ENCODE data around the gene RBPMS2.
"Not testable (repeated sequence)": the region's sequence is repeated elsewhere in the genome, so short reads cannot be mapped to it uniquely, and the experiment has no call there.

Gene RBPMS2

GRCh38 chr15:64775551-64776401, at the start of gene RBPMS2:
Gene RBPMS2, minus strand, starts transcription at chr15:64775589. Its CDS starts 270 bp downstream, at chr15:64775319.
- DNase-seq (ENCODE audit: low read depth in 2 of 2, low spot score in 1 of 2): no peak

DNA sequence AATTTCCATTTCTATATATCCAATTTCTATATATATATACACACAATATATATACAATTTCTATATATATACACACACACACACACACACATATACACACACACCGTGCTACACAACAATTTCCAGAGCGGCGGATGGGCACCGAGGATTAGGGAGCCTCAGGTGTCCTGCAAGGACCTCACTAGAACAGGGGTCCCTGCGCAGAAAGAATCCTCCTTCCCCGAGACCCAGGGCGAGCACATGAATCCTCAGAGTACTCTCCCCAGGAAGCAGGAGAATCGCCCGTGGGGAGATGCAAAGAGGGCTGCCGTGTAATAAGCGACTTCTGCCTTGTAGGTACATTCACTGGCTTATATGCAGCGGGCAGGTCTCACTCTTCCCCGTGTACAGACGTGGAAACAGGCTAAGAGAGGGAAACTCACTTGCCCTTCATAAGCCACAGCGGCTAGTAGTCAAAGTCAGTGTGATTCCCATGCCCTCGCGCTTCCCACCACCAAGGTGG, 49.6 kb upstream of the RBPMS2 start:
- DNase-seq (ENCODE audit: low read depth in 2 of 2, low spot score in 1 of 2): no peak

GRCh38 chr15:64816452-64816851, 41.1 kb upstream of the RBPMS2 start:
- DNase-seq (ENCODE audit: low read depth in 2 of 2, low spot score in 1 of 2): no peak

DNA sequence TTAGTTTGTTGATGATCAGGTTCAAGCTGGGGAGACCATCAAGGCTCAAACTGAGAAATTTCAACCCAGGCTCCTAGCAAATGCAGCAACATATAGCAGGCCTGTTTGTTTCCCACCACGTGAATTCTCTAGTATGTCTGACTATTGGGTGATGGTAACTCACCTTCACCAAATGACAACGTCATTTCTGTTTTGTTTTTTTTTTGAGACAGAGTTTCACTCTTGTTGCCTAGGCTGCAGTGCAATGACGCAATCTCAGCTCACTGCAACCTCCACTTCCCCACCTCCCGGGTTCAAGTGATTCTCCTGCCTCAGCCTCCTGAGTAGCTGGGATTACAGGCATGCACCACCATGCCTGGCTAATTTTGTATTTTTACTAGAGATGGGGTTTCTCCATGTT, 39.6 kb upstream of the RBPMS2 start:
- not testable (repeated sequence) for DNase-seq (ENCODE audit: low read depth in 2 of 2, low spot score in 1 of 2)

GRCh38 chr15:64814283-64814682, 38.9 kb upstream of the RBPMS2 start:
- not testable (repeated sequence) for DNase-seq (ENCODE audit: low read depth in 2 of 2, low spot score in 1 of 2)

- no peak for DNase-seq (ENCODE audit: low read depth in 2 of 2, low spot score in 1 of 2)
These were observed 37.7 kb upstream of the RBPMS2 start for GRCh38 chr15:64813075-64813474.

- DNase-seq (ENCODE audit: low read depth in 2 of 2, low spot score in 1 of 2): no peak
These were observed 35.3 kb upstream of the RBPMS2 start for GRCh38 chr15:64810497-64811326.

GRCh38 chr15:64809649-64810496, 34.5 kb upstream of the RBPMS2 start:
- DNase-seq (ENCODE audit: low read depth in 2 of 2, low spot score in 1 of 2): peak; percentile 32 to 48

DNA sequence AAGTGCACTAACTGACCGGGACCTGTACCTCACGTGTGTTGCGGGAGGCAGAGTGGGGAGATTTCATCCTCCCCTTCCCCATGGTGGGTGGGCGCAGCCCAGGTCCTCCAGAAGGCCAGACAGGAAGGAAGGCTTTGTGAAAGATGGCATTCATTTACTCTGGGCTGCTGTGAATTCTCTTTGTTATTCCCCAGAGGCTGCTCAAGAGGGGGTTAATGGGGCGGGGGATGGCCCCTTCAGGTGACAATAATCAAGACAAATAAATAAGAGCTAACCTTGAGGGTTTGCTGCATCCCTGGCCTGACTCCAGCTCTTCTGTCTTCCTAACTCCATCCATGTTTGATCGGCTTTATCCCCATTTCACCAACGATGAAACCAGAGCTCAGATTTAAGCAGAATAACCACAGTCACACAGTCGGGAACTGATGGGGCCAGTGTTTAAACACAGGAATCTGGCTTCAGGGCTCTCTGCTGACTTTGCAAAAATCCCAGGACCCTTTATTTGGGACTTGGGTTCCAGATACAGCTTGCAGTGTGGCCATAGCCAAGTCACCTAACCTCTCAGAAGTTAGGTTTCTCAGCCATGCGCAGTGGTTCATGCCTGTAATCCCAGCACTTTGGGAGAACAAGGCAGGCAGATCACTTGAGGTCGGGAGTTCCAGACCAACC, 33.5 kb upstream of the RBPMS2 start:
- no peak for DNase-seq (ENCODE audit: low read depth in 2 of 2, low spot score in 1 of 2)

GRCh38 chr15:64807751-64808222, 32.4 kb upstream of the RBPMS2 start:
- no peak for DNase-seq (ENCODE audit: low read depth in 2 of 2, low spot score in 1 of 2)

DNA sequence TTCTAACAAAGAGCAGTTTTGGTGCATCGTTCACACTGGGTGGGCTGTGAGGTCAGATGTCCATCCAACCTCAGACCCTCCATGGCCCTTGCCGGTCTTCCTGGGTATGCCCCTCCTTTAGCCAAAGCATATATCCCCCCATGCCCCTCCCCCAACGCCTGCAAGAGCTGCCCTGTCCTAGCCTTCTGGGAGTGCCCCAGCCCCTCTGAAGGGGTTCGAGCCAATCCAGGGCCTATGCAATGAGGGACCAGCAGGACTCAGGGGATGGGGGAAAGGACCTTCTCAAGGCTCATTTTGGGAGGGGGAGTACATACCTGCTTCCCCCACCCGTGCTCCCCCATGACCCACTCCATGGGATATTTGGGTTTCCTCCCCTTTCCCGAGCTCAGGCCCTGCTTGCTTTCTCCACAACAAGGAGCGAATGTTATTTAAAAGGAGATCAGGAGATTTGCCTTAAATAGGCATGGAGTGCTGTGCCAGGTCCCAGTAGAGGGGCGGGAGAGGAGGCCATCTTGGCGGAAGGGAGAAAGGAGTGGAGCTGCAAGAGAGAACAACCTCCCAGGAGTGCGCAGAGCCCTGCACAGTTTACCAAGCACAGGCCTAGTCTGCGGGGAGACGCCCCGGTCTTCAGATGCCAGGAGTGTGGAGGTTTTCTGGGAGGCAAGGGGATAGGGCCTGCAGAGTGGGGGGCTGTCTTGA, 31.8 kb upstream of the RBPMS2 start:
- no peak for DNase-seq (ENCODE audit: low read depth in 2 of 2, low spot score in 1 of 2)

- DNase-seq (ENCODE audit: low read depth in 2 of 2, low spot score in 1 of 2): no peak
These were observed 31.1 kb upstream of the RBPMS2 start for GRCh38 chr15:64806509-64806908.

- DNase-seq (ENCODE audit: low read depth in 2 of 2, low spot score in 1 of 2): no peak
These were observed 29.2 kb upstream of the RBPMS2 start for GRCh38 chr15:64804619-64805018.

DNA sequence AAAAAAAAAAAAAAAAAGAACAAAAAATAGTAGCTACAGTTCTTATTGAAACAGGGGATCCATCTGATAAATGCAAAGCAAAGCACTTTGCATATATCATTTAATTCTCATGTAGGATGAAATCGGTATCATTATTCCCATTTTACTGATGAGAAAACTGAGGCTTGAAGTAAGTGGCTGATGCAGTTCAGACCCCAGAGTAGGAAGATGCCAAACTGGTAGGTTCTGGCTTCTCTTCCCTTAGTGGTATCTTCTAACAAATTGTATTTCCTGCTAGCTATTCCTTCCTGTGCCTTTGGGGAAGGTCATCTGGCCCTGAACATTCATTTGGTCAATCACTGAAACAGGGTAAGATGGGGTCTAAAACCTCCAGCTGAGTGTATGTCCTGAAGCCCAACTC, 28.1 kb upstream of the RBPMS2 start:
- DNase-seq (ENCODE audit: low read depth in 2 of 2, low spot score in 1 of 2): no peak

- no peak for DNase-seq (ENCODE audit: low read depth in 2 of 2, low spot score in 1 of 2)
These were observed 25.1 kb upstream of the RBPMS2 start for GRCh38 chr15:64800476-64800875.

GRCh38 chr15:64798905-64799304, 23.5 kb upstream of the RBPMS2 start:
- not testable (repeated sequence) for DNase-seq (ENCODE audit: low read depth in 2 of 2, low spot score in 1 of 2)

- DNase-seq (ENCODE audit: low read depth in 2 of 2, low spot score in 1 of 2): not testable (repeated sequence)
These were observed 20.5 kb upstream of the RBPMS2 start for GRCh38 chr15:64795921-64796320.

DNA sequence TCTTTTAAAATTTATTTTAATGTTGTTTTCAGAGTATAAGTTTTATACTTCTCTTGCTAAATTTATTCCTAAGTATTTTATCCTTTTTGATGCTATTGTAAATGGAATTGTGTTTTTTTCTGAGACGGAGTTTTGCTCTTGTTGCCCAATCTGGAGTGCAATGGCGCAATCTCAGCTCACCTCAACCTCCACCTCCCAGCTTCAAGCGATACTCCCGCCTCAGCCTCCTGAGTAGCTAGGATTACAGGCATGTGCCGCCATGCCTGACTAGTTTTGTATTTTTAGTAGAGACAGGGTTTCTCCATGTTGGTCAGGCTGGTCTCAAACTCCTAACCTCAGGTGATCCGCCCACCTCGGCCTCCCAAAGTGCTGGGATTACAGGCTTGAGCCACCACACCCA, 19.9 kb upstream of the RBPMS2 start:
- DNase-seq (ENCODE audit: low read depth in 2 of 2, low spot score in 1 of 2): not testable (repeated sequence)

- DNase-seq (ENCODE audit: low read depth in 2 of 2, low spot score in 1 of 2): no peak
These were observed 16.9 kb upstream of the RBPMS2 start for GRCh38 chr15:64792282-64792681.

DNA sequence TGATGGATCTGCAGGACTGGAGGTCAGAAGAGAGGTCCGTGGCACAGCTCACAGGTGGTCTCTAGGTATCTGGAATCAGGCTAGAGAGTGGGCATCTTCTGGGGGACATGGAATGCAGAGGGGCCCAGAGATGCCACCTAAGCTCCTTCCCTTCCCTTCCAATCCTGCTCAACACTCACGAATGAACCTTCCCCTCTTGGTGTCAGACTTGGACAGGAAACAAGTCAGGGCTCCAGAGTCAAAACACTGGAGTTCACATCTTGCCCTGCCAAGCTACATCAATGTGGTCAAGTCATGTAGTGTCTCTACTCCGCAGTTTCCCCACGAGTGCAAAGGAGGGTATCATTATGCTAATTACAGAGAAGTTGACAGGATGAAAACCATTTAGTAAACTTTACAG, 16.0 kb upstream of the RBPMS2 start:
- no peak for DNase-seq (ENCODE audit: low read depth in 2 of 2, low spot score in 1 of 2)

All from stimulated activated CD8-positive, alpha-beta memory T cell treated with anti-CD3 and anti-CD28 coated beads, Interleukin-4, amount 100 ng/mL, for 1 hour (primary cell).